Measurements from ENCODE around the gene RANBP17. TPM values are rescaled to one million over a fixed set of nuclear protein-coding genes. Genes with fewer than 3 reads are reported as not detected.

The RANBP17 gene
- total RNA-seq, 4 donors from 2014 or later: 0.61 to 9.3 (median 1.9) TPM

GRCh38 chr5:170892196-170892595, 30.4 kb downstream of the RANBP17 start:
- no peak overlapping the region for H3K27ac ChIP-seq
- H3K27me3 ChIP-seq: no peaks in the 10 kb centered on the region
- TF ChIP-seq, protein P1, sequence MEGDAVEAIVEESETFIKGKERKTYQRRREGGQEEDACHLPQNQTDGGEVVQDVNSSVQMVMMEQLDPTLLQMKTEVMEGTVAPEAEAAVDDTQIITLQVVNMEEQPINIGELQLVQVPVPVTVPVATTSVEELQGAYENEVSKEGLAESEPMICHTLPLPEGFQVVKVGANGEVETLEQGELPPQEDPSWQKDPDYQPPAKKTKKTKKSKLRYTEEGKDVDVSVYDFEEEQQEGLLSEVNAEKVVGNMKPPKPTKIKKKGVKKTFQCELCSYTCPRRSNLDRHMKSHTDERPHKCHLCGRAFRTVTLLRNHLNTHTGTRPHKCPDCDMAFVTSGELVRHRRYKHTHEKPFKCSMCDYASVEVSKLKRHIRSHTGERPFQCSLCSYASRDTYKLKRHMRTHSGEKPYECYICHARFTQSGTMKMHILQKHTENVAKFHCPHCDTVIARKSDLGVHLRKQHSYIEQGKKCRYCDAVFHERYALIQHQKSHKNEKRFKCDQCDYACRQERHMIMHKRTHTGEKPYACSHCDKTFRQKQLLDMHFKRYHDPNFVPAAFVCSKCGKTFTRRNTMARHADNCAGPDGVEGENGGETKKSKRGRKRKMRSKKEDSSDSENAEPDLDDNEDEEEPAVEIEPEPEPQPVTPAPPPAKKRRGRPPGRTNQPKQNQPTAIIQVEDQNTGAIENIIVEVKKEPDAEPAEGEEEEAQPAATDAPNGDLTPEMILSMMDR (IDR thresholded peaks at IDR 0.05): no peak
- TF ChIP-seq POLR2A (IDR thresholded peaks at IDR 0.05): no peak
- H3K9me3 ChIP-seq: no peaks in the 10 kb centered on the region
- H3K36me3 ChIP-seq: no peaks in the 10 kb centered on the region
- intact Hi-C loops (cut with DNase I): no loop called here
- H3K4me3 ChIP-seq: no peak overlapping the region
- WGBS, 2 donors: 78 to 95% methylated on average over 2 of the region's 2 CpGs
- DNase-seq: no peak
- H3K4me1 ChIP-seq: no peaks in the 10 kb centered on the region

DNA sequence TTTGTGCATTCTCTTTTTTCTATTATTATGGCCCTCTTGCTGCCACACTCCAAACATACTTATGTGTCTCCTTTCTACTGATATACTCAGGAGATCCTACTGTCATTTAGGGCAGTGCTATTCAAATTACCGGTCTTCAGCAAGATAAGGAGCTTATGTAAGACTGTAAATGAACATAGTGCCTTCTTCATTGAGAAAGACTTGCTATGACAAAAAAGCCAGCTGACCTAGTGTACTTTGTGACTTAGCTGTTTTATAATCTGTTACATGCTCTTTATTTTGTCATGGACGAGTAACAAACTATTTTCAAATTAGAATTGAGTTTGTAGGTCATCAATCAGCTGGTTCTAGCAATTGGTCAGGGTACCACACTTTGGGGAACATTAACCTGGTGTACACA, 32.8 kb downstream of the RANBP17 start:
- DNase-seq: no peak
- no peaks in the 10 kb centered on the region for H3K4me1 ChIP-seq
- intact Hi-C loops (cut with DNase I): no loop called here
- H3K27ac ChIP-seq: no peak overlapping the region
- TF ChIP-seq, protein P1 (IDR thresholded peaks at IDR 0.05): no peak
- TF ChIP-seq POLR2A (IDR thresholded peaks at IDR 0.05): no peak
- no peak overlapping the region for H3K4me3 ChIP-seq
- 46 to 73% methylated on average over 2 of the region's 2 CpGs for WGBS, 2 donors
- H3K27me3 ChIP-seq: no peaks in the 10 kb centered on the region
- H3K36me3 ChIP-seq: no peaks in the 10 kb centered on the region
- H3K9me3 ChIP-seq: no peaks in the 10 kb centered on the region

- no peaks in the 10 kb centered on the region for H3K4me1 ChIP-seq
- H3K4me3 ChIP-seq: no peak overlapping the region
- TF ChIP-seq, protein P1 (IDR thresholded peaks at IDR 0.05): no peak
- no peak for TF ChIP-seq POLR2A (IDR thresholded peaks at IDR 0.05)
- no peaks in the 10 kb centered on the region for H3K9me3 ChIP-seq
- no peaks in the 10 kb centered on the region for H3K27me3 ChIP-seq
- 80 to 92% methylated on average over 4 of the region's 9 CpGs for WGBS, 2 donors
- H3K27ac ChIP-seq: no peak overlapping the region
- DNase-seq: no peak
- H3K36me3 ChIP-seq: no peaks in the 10 kb centered on the region
- intact Hi-C loops (cut with DNase I): no loop called here
Measured at GRCh38 chr5:170896779-170897178, 35.0 kb downstream of the RANBP17 start.

- no peaks in the 10 kb centered on the region for H3K27me3 ChIP-seq
- no peak for DNase-seq
- 73 to 87% methylated on average over 2 to 6 of the region's 8 CpGs for WGBS, 2 donors
- H3K4me3 ChIP-seq: no peak overlapping the region
- H3K4me1 ChIP-seq: no peaks in the 10 kb centered on the region
- no peak overlapping the region for H3K27ac ChIP-seq
- TF ChIP-seq POLR2A (IDR thresholded peaks at IDR 0.05): no peak
- TF ChIP-seq, protein P1 (IDR thresholded peaks at IDR 0.05): no peak
- intact Hi-C loops (cut with DNase I): no loop called here
- no peaks in the 10 kb centered on the region for H3K9me3 ChIP-seq
- no peaks in the 10 kb centered on the region for H3K36me3 ChIP-seq
Measured at GRCh38 chr5:170903075-170903474, 41.3 kb downstream of the RANBP17 start.

DNA sequence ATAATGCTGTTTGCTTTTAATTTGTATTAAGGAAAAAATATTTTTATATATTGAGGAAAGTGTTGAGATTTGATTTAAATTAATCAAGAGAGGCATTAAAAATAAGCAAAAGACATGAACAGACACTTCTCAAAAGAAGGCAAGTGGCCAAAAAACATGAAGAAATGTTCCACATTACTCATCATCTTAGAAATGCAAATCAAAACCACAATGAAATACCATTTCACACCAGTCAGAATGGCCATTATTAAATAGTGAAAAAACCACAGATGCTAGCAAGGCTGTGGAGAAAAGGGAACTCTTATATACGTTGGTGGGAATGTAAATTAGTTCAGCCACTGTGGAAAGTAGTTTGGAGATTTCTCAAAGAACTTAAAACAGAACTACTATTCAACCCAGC, 45.9 kb downstream of the RANBP17 start:
- Histone ChIP-seq H3K9me3 (no peaks in the 10 kb centered on the region), H3K4me3 (no peak overlapping the region), H3K4me1 (no peaks in the 10 kb centered on the region), H3K27ac (no peak overlapping the region), H3K27me3 (no peaks in the 10 kb centered on the region), H3K36me3 (no peaks in the 10 kb centered on the region)
- no peak for DNase-seq
- intact Hi-C loops (cut with DNase I): no loop called here
- WGBS, 2 donors: 25 to 27% methylated on average over 1 of the region's 1 CpG
- TF ChIP-seq, protein P1 (IDR thresholded peaks at IDR 0.05): no peak
- TF ChIP-seq POLR2A (IDR thresholded peaks at IDR 0.05): no peak
